ENCODE data around the gene TENT5C.

TENT5C gene

GRCh38 chr1:117613969-117614729 lies 8.3 kb downstream of the TENT5C start:
- TF ChIP-seq ZFX (IDR thresholded peaks at IDR 0.05), result no peak
- TF ChIP-seq CTCF (conservative IDR thresholded peaks at IDR 0.05), result no peak
- H3K27ac ChIP-seq, result no peak overlapping the region

GRCh38 chr1:117615474-117615873 lies 9.6 kb downstream of the TENT5C start:
- no peak for TF ChIP-seq CTCF (conservative IDR thresholded peaks at IDR 0.05)
- no peak for TF ChIP-seq ZFX (IDR thresholded peaks at IDR 0.05)
- H3K27ac ChIP-seq, result no peak overlapping the region

GRCh38 chr1:117616356-117616755 lies 10.5 kb downstream of the TENT5C start:
- no peak overlapping the region for H3K27ac ChIP-seq
- TF ChIP-seq CTCF (conservative IDR thresholded peaks at IDR 0.05) (no peak), ZFX (IDR thresholded peaks at IDR 0.05) (no peak)

- H3K27ac ChIP-seq, result no peak overlapping the region
- TF ChIP-seq CTCF (conservative IDR thresholded peaks at IDR 0.05), result no peak
Observed at GRCh38 chr1:117616967-117617366, 11.1 kb downstream of the TENT5C start.

- no peak overlapping the region for H3K27ac ChIP-seq
Observed at GRCh38 chr1:117618450-117619122, 12.7 kb downstream of the TENT5C start.

GRCh38 chr1:117620440-117620839 lies 14.6 kb downstream of the TENT5C start:
- no peak for TF ChIP-seq CTCF (conservative IDR thresholded peaks at IDR 0.05)
- H3K27ac ChIP-seq, result no peak overlapping the region

More at GRCh38 chr1:117618450-117619122, 12.7 kb downstream of the TENT5C start:
- TF ChIP-seq CTCF (conservative IDR thresholded peaks at IDR 0.05) (no peak), ZFX (IDR thresholded peaks at IDR 0.05) (no peak)

- H3K27ac ChIP-seq, result no peak overlapping the region
- TF ChIP-seq ZFX (IDR thresholded peaks at IDR 0.05), result no peak
- no peak for TF ChIP-seq CTCF (conservative IDR thresholded peaks at IDR 0.05)
Observed at GRCh38 chr1:117621316-117621715, 15.5 kb downstream of the TENT5C start.

All from C4-2B (cell line).